HCEC 1CT (cell line): ENCODE results near the gene MKRN2OS.
A peak's percentile ranks its signal among the peaks of the same experiment; 100 is the strongest.

Experiments used
- DNase-seq: peaks from one replicate; pipeline ENCODE4 v3.0.0-alpha.2; 2017

The MKRN2OS gene, protein sequence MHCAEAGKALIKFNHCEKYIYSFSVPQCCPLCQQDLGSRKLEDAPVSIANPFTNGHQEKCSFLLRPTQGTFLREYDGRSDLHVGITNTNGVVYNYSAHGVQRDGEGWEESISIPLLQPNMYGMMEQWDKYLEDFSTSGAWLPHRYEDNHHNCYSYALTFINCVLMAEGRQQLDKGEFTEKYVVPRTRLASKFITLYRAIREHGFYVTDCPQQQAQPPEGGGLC

DNA sequence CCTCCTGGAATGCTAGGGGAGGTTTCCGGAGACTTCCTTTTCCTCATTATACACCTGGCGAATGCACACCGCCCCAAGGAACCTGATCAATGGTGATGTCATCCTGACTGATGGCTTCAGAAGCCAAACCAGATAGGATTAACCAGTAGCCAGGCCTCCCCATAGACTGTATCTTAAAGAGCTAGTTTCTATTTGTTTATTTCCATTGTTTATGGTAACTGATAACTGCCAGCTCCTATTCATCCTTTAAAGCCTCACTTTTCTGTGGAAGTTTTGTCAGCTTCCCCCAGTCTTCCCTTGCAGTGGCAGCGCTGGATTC lies at the start of gene MKRN2OS:
Gene MKRN2OS, minus strand, starts transcription at position 27 of the 319 bp plus-strand sequence. CDS start 35 bp downstream, outside the sequence.
- DNase-seq, result no peak

DNA sequence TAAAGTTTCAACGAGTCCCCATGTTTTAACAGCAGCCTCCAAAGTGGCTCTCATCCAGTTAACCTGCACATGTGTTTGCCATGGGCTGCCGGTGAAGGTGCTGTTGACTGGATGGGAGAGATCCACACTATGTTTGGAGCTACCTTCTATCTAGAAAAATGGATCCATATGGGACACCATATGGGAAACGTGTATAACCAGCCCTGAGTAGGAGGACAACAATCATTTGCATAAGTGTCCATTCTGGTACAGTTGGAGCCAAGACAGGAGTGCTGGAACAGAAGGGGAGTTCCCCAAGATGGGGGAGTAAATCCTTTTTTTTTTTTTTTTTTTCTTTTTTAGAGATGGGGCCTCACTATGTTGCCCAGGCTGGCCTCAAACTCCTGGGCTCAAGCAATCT lies 48.2 kb upstream of the MKRN2OS start:
- no peak for DNase-seq

DNA sequence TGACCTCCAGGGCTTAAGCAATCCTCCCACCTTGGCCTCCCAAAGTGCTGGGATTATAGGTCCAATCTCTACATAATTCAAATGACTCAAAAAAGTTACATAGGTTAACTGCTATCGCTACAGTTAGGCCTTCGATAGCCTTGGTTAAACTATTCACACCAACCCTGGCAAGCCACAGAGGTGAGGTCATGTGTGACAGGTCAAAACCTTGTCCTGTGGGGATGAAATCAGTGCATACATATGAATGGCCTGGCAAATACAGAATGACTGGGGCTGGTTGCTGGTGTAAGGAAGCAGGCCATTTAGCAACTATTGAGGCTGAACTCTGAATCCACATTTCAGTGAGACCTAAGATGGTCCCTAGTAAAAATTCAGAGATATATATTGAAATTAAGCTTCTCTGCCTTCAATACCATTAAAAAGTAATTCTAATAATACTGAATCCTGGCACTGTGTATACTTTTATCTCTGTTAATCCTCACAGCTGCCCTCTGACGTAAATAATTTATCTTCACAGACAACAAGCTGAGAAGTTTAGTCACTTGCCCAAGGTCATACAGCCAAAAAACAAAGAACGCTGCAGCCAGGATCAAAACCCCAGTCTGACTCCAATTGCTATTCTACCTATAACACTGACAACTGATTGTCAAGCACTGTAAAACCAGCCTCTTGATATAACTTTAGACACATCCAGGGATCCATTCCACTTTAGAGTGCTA lies 46.9 kb upstream of the MKRN2OS start:
- no peak for DNase-seq

DNA sequence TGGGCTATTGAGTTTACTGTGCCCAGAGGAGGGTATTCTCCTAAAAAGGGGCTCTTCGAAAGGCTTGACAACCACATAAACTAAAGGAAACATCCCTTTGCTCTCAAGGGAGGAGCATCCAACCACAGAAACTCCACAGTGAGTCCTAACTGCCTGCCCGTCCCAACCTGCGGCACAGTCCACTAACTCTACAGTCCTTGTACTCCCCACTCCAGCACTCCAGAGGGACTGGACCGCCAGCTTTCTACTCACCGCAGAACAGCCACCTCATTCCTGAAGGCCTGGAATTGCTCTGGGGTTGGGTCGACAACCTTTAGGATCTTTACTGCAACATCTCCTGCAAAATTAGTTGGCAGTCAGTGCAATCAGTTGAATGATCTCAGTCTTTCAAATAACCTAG lies 46.2 kb upstream of the MKRN2OS start:
- no peak for DNase-seq

DNA sequence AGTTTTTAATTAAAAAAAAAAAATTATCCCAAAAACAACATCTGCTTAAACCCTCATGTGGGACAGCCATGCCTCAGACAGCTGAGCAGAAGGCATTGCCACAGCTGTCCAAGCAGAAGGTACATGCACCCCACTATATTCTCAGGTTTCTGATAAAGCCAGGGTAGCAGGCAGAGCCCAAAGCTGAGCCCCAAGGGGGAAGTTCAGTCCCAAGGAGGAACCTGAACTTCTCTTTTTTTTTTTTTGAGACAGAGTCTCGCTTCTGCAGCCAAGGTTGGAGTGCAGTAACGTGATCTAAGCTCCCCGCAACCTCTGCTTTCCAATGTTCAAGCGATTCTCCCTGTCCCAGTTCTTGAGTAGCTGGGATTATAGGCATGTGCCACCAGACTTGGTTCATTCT lies 44.8 kb upstream of the MKRN2OS start:
- DNase-seq, result no peak

DNA sequence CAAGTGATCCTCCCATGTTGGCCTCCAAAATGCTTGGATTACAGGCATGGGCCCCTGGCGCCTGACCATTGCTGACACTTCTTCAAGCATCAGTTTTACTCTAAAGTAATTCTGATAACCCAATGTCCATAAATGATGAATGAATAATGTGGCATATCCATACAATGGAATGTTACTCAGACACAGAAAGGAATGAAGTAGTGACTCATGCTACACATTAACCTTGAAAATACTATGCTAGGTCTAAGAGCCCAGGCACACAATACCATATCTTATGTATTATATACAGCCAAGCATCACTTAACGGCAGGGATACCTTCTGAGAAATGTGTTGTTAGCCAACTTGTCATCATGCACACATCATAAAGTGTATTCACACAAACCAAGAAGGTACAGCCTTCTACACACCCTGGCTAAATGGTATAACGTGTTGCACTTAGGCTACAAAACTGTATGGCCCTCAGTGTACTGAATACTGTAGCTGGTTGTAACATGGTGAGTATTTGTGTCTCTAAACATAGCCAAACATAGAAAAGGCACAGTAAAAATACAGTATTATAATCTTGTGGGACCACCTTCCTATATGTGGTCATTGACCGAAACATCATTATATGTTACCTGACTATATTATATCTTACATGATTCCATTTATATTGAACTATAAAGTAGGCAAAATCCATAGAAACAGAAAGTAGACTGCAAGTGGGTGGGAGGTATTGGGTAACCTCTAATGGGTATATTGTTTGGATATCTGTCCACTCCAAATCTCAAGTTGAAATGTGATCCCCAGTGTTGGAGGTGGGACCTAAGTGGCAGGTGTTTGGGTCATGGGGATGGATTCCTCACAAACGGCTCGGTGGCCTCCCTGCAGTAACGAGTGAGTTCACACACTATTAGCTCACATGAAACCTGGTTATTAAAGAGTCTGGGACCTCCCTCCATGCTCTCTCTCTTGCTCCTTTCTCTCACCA lies 43.0 kb upstream of the MKRN2OS start:
- DNase-seq, result peak; percentile 53

DNA sequence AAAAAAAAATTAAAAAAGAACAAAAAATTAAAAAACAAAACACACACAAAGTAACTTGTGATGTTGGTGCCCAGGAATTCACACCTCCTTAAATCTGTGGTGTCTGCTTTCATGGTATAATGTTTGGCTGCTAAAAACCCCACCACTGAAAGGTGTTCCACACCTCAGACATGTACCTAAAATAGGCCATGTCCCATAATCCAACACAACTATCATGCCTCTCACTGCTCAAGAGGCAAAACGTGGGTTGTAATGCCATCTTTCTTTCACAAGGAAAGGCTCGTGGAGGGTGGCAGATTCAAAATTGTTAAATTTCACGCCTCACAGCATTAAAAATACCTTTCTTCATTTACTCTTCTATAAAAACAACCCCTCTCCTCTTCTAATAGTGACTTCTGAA lies 41.1 kb upstream of the MKRN2OS start:
- no peak for DNase-seq

DNA sequence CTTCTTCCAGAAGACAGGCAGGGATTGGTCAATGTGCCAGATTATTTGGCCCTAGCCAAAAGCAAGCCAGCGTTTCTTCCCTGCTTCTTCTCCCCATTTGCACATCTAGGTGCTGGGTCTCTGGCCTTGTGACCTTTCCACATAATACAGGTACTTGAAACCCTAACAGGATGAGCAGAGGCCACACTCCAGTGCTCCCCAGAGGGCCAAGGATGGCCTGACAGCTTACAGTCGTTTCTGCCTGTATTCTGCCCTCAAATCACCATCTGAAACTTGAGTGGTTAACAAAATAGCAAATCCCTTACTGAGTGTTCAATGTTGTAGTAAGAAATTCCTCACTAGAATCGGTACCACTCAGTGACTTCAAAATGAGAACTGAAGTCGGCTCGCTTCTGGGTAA lies 40.7 kb upstream of the MKRN2OS start:
- no peak for DNase-seq

DNA sequence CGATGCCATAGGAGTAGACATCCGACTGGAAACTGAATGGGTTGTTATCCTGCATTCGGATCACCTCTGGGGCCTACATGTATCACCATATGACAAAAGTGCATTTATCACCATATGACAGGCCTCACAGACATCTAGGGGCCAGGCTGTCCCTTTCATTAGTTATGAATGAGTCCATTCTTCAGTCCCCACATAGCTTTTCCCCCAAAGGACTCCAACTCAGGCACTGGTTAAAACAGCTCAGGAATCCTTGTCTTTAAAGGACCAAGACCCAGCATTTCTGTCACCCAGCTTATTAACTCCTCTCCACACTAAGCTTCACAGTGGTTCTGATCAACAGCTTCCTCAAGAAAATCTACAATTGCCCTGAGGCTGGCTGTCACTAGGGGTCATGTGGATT lies 39.9 kb upstream of the MKRN2OS start:
- no peak for DNase-seq

DNA sequence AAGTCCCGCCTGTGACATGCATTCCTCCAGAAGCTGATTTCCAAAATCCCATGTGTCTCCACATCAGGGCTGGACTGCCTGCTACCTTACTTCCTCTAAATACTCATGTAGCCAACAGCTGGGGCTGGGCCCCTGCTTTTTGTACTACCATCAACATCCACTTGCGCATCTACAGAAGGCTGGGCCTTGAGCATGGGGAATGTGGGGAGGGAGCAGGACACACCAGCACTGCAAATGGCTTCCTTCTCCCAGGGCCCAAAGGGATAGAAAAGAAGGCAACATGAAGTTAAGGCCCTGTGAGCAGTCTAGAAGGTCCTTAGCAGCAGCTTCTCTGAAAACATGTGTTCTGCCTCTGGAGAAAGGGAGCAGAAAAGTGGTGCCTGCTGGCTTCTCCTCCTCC lies 38.8 kb upstream of the MKRN2OS start:
- no peak for DNase-seq

DNA sequence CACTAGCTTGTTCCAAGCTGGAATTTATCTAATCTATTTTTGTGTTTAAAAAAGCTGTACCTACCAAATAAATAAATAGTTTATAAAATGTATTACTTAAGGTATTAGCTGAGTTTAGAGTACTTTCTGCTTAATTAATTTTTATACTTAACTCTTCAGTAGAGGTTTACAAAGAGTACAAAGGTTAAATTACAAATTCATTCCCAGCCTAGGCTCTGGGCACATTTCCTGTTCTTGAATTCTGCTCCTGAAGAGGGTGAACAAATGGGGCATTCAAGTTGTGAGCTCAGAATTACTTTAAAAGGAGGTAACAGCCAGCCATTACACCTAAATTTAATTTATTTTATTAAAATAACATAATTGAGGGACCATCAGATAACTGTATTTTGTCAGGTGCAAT lies 38.0 kb upstream of the MKRN2OS start:
- no peak for DNase-seq

DNA sequence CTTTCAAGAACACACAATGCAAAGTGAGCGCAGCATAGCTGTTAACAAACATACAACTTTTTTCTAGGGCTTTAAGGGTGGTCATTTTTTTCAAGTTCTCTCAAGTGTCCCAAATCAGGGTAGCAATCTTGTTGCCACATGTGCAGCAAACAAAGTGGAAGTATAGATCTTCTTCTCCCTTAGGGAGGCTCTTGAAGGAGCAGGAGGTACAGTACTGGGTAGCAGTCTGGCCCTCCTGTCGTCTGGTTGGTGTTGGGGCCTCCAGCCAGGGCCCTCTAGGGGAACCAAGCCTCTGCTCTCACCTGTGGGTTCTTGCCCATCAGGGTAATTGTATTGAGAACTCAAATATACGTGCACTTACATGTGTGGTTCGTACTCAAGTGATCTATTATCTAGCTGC lies 37.4 kb upstream of the MKRN2OS start:
- DNase-seq, result no peak

DNA sequence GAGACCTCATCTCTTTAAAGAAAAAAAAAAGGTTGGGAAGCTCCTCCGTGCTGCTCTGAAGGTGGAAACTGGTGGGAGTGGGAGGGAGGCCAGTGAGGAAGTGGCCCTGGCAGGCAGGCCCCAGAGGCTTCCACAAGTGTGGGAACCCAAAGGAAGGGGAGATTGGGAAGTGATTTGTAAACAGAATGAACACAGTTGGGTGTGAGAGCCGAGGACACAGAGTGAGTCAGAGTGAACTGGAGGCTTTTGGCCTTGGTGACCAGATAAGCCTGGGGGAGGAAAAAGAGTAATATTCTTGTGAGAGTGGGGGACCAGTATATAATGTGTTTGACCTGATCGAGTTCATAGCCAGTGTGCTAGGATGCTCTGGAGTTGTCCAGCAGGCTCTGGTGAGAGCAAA lies 34.6 kb upstream of the MKRN2OS start:
- DNase-seq, result peak; percentile 64

DNA sequence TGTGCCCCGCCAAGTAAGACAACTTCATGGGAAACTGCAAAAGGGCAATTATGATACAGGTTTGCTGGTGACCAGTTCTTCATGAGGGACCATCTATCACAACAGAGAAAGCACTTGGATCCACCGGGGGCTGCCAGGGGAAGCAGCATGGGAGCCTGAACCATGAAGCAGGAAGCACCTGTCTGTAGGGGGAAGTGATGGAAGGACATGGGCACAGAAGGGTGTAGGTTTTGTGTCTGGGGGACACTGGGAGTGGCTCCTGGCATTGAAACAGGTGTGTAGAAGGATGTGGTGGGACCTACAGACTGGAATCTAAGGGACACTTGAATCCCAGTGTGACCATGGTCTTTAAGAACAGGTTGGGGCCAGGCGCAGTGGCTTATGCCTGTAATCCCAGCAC lies 34.2 kb upstream of the MKRN2OS start:
- no peak for DNase-seq

DNA sequence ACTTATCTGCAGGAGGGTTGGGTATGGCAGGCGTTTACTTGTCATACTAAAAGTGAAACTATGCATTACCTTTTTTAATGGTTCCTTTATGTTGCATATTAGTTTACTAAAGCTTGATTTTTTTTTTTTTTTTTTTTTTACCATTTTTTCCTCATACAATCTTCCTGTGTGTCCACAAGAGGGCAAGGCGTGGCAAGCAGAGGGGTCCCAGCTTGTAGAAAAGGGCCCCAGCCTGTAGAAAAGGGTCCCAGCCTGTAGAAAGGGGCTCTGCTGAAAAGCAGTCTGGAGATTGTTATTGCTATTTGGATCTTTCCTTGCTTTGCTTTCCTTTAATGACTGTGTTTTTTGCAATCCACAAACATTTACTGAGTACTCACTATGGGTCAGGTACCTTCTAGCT lies 33.4 kb upstream of the MKRN2OS start:
- DNase-seq, result no peak

DNA sequence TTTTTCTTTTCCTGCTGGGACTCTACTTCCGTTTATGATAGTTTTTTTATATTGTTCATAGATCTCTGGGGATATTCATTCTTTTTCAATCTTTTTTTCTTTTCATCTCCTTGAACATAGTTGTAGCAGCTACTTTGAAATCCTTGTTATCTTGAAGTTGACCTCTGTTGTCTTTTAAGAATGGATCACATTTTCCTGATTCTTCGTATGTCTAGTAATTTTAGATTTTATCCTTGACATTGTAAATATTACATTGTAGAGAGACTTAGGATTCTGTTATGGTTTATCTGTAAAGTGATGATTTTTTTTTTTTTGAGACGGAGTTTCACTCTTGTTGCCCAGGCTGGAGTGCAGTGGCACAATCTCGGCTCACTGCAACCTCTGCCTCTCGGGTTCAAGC lies 32.1 kb upstream of the MKRN2OS start:
- no peak for DNase-seq

DNA sequence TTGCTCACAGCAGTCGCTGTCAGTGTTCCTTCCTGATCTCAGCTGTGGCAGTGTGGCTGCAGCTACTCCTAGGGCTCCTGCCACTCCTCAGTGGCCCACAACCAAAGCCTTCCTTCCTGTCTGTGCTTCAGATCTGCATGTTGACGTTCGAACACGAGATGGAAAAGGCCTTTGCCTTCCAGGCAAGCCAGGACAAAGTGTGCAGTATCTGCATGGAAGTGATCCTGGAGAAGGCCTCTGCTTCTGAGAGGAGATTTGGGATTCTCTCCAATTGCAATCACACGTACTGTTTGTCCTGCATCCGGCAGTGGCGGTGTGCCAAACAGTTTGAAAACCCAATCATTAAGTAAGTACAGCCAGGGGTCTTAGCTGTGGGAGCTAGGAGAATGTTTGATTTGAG lies 29.4 kb upstream of the MKRN2OS start:
- DNase-seq, result no peak

DNA sequence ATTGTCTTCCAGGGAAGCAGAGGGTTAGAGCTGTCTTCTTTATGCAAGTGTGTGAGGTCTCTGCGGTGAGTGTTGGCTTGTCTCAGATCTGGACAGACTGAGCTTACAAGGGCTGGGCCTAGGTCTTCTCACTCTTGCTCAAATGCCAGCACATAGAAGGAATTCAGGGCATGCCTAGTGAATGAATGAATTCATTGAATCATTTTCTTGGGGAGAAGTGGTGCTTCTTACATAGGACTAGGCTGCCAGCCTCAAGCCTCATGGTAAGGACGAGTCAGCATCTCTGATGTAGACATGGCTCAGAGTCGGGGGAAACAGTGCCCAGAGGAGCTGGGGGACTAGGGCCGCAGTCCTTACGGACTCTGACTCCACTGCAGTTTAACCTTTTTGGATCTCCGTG lies 28.8 kb upstream of the MKRN2OS start:
- peak; percentile 13 for DNase-seq

DNA sequence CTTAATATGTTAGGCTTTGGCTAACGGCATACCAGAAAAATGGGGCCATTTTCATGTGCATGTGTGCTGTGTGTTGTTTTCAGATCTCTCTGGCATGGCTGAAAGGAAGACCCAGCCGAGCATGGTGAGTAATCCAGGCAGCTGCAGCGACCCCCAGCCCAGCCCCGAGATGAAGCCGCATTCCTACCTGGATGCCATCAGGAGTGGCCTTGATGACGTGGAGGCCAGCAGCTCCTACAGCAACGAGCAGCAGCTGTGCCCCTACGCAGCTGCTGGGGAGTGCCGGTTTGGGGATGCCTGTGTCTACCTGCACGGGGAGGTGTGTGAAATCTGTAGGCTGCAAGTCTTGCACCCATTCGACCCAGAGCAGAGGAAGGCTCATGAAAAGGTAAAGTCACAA lies 26.7 kb upstream of the MKRN2OS start:
- no peak for DNase-seq

DNA sequence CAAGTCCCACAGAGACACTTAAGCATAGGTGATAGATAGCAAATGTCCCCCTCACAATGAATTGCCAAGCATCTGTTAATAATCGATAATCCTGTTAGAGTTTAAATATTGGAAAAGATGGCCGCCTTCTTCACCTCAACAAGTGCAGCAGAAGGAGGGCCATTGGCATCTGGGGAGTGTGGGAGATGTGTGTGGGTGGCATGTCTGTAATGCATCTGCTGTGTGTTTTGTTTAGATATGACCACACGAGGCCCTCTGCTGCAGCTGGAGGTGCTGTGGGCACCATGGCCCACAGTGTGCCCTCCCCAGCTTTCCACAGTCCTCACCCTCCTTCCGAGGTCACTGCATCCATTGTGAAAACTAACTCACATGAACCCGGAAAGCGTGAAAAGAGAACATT lies 24.5 kb upstream of the MKRN2OS start:
- DNase-seq, result no peak

DNA sequence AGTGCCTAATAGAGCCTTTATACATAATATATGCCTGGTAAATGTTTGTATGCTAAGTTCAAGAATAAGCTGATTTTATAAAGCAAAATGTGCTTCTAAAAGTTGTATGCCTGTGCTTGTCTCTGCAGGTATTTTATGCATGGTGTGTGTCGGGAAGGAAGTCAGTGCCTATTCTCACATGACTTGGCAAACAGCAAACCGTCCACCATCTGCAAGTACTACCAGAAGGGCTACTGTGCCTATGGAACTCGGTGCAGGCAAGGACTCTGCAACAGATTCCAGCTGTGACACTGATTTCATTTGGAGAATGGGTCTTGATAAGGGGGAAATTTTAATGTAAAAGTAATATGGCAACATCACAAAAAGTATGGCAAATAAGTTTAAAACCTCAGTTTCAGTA lies 23.4 kb upstream of the MKRN2OS start:
- DNase-seq, result no peak

DNA sequence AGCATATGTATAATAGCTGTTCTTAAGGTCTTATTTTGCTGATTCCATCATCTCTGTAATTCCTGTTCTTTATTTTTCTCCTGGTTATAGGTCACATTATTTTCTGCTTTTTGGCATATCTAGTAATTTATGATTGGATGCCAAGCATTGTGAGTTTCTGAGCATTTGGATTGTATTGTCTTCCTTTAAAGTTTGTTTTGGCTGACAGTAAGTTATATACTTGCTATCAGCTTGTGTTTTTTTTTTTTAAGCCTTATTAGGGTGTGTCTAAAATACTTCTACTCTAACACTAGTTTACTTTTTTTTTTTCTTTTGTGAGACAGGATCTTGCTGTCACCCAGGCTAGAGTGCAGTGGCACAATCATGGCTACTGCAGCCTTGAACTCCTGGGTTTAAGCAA lies 21.7 kb upstream of the MKRN2OS start:
- DNase-seq, result no peak

DNA sequence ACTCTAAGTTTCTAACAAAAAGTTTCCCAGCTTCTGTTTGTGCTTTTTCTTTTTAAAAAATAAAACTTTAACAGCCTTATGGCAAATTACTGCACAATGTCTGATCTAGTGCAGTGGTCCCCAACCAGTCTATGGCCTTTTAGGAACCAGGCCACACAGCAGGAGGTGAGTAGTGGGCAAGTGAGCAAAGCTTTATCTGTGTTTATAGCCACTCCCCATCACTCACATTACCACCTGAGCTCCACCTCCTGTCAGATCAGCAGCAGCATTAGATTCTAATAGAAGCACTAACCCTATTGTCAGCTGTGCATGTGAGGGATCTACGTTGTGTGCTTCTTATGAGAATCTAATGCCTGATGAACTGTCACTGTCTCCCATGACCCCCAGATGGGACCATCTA lies 17.2 kb upstream of the MKRN2OS start:
- no peak for DNase-seq

DNA sequence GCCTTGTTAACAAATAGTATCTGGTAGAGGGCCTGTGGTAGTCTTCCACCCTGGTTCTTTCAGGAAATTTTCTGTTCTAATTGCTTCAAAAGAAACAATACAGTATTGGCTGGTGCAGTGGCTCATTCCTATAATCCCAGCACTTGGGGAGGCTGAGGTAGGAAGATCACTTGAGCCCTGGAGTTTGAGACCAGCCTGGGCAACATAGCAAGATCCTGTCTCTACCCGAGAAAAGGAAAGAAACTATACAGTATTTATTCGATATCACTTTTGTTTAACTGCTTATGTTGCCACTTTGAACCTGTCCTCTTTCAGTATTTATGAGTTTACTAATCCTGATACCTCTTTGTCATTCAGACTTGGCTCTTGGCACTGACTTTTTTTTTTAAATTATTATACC lies 16.1 kb upstream of the MKRN2OS start:
- DNase-seq, result no peak
